GM23338 (cell line): ENCODE data around the gene FAM117A. TPM values are rescaled to one million over a fixed set of nuclear protein-coding genes. Genes with fewer than 3 reads are reported as not detected.

ENCODE experiments used
- ATAC-seq: fragments of 200-7000 bp; cut with Tn5 transposase; 3 replicates; pipeline ENCODE4 v1.9.1; 2020
- DNase-seq: peaks from one replicate; pipeline ENCODE4 v3.0.0-alpha.2; 2015; ENCODE audit warnings: low spot score
- H2AFZ ChIP-seq: fragments of 200-600 bp; sonication (generic); 2 replicates; pipeline ENCODE4 v1.8.0; 2016; ENCODE audit warnings: antibody characterized with exemption, mild to moderate bottlenecking, moderate library complexity
- H3F3A ChIP-seq: fragments of 200-600 bp; sonication (generic); replicated peaks from 2 replicates; pipeline ENCODE4 v1.8.0; 2017; ENCODE audit warnings: antibody characterized with exemption, mixed run types, low read depth
- H3K27ac ChIP-seq: fragments of 200-600 bp; sonication (generic); 2 replicates; pipeline ENCODE4 v1.6.1; 2016; ENCODE audit warnings: low read depth
- H3K27me3 ChIP-seq: fragments of 200-600 bp; sonication (generic); 2 replicates; pipeline ENCODE4 v1.8.0; 2016; ENCODE audit warnings: mild to moderate bottlenecking, mixed run types, moderate library complexity; ENCODE audit not compliant: insufficient read depth
- H3K36me3 ChIP-seq: fragments of 200-600 bp; sonication (generic); 2 replicates; pipeline ENCODE4 v1.8.0; 2016; ENCODE audit warnings: mild to moderate bottlenecking; ENCODE audit not compliant: insufficient read depth
- H3K4me1 ChIP-seq: fragments of 200-600 bp; sonication (generic); 2 replicates; pipeline ENCODE4 v1.8.0; 2016; ENCODE audit warnings: mild to moderate bottlenecking, moderate library complexity; ENCODE audit not compliant: insufficient read depth
- H3K4me2 ChIP-seq: fragments of 200-600 bp; sonication (generic); 2 replicates; pipeline ENCODE4 v1.7.1; 2017; ENCODE audit warnings: mixed run types
- H3K4me3 ChIP-seq: fragments of 200-600 bp; sonication (generic); 2 replicates; pipeline ENCODE4 v1.6.1; 2016; ENCODE audit warnings: mixed run types
- H3K79me2 ChIP-seq: fragments of 200-600 bp; sonication (generic); replicated peaks from 2 replicates; pipeline ENCODE4 v1.8.0; 2017; ENCODE audit warnings: mild to moderate bottlenecking; ENCODE audit not compliant: insufficient read depth
- H3K9me2 ChIP-seq: fragments of 200-600 bp; sonication (generic); 2 replicates; pipeline ENCODE4 v1.8.0; 2017; ENCODE audit not compliant: insufficient read depth
- H4K20me1 ChIP-seq: fragments of 200-600 bp; sonication (generic); replicated peaks from 2 replicates; pipeline ENCODE4 v1.8.0; 2017; ENCODE audit warnings: mild to moderate bottlenecking; ENCODE audit not compliant: insufficient read depth
- H3K27ac Mint-ChIP-seq: 2 replicates; pipeline ENCODE4 v1.8.0; 2020; ENCODE audit warnings: inconsistent platforms, mild to moderate bottlenecking, moderate library complexity, mixed read lengths
- H3K27me3 Mint-ChIP-seq: 3 replicates; pipeline ENCODE4 v1.8.0; 2022; ENCODE audit warnings: low read depth, mild to moderate bottlenecking, moderate library complexity, mixed read lengths, inconsistent platforms; ENCODE audit not compliant: insufficient read depth, poor library complexity
- H3K36me3 Mint-ChIP-seq: 3 replicates; pipeline ENCODE4 v1.8.0; 2021; ENCODE audit warnings: low read depth, mild to moderate bottlenecking, inconsistent platforms, moderate library complexity, mixed read lengths
- H3K4me1 Mint-ChIP-seq: 3 replicates; pipeline ENCODE4 v1.8.0; 2020; ENCODE audit warnings: mild to moderate bottlenecking, inconsistent platforms, mixed read lengths
- H3K4me3 Mint-ChIP-seq: 3 replicates; pipeline ENCODE4 v1.8.0; 2021; ENCODE audit warnings: moderate library complexity, mild to moderate bottlenecking, inconsistent platforms, mixed read lengths
- H3K9me3 Mint-ChIP-seq: 3 replicates; pipeline ENCODE4 v1.8.0; 2020; ENCODE audit warnings: moderate library complexity, mild to moderate bottlenecking, inconsistent platforms, mixed read lengths
- CREB1 ChIP-seq: fragments of 250-450 bp; sonication (Bioruptor Pico); IDR thresholded peaks from 2 replicates; pipeline ENCODE4 v1.5.0; 2020; ENCODE audit warnings: low read depth, mild to moderate bottlenecking, moderate library complexity
- ETS1 ChIP-seq: IDR thresholded peaks from 2 replicates; pipeline ENCODE4 v1.6.1; 2016; ENCODE audit warnings: antibody characterized with exemption
- EZH2 ChIP-seq: fragments of 200-600 bp; sonication (generic); IDR thresholded peaks from one replicate; pipeline ENCODE4 v1.8.0; 2017; ENCODE audit warnings: antibody characterized with exemption, mild to moderate bottlenecking, low read depth; ENCODE audit not compliant: unreplicated experiment
- EZH2phosphoT487 ChIP-seq: fragments of 200-600 bp; sonication (generic); IDR thresholded peaks from one replicate; pipeline ENCODE4 v1.8.1; 2018; ENCODE audit warnings: antibody characterized with exemption; ENCODE audit not compliant: unreplicated experiment
- REST ChIP-seq: IDR thresholded peaks from one replicate; pipeline ENCODE4 v1.6.1; 2018; ENCODE audit warnings: antibody characterized with exemption; ENCODE audit not compliant: unreplicated experiment
- STAT1 ChIP-seq: IDR thresholded peaks from one replicate; pipeline ENCODE4 v1.6.1; 2016; ENCODE audit warnings: antibody characterized with exemption; ENCODE audit not compliant: unreplicated experiment
- ZNF114 ChIP-seq: fragments of 250-450 bp; sonication (Bioruptor Pico); IDR thresholded peaks from 2 replicates; pipeline ENCODE4 v1.5.0; 2020; ENCODE audit warnings: mild to moderate bottlenecking, moderate library complexity
- ZNF331 ChIP-seq: fragments of 250-450 bp; sonication (Bioruptor Pico); IDR thresholded peaks from 2 replicates; pipeline ENCODE4 v1.5.0; 2020; ENCODE audit warnings: low read depth, mild to moderate bottlenecking, moderate library complexity
- polyA plus RNA-seq: library from polyadenylated mRNA; unstranded; fragments of >200 nt; fragmentation: Nextera tagmentation; extraction: Ambion mirVana; gene quantifications from 2 replicates; pipeline ENCODE4 v1.2.1, GENCODE V29; 2016
- total RNA-seq: library from RNA; depleted of rRNA; stranded (reverse); fragments of >200 nt; shearing (Covaris generic); gene quantifications from 2 replicates; pipeline ENCODE4 v1.2.3, GENCODE V29; 2014
- TF ChIP-seq, protein P1 (sequence below): fragments of 250-450 bp; sonication (Bioruptor Pico); IDR thresholded peaks from 2 replicates; pipeline ENCODE4 v1.5.0; 2020; ENCODE audit warnings: mild to moderate bottlenecking, moderate library complexity
- TF ChIP-seq, protein P2 (sequence below), 2 experiments: fragments of 200-600 bp in 1 of 2; sonication (generic) in 1 of 2; conservative IDR thresholded peaks; 2 replicates each; pipeline versions ENCODE4 v1.5.1 to v1.6.1; 2016 to 2017; ENCODE audit warnings: antibody characterized with exemption in 2 of 2, low read depth in 2 of 2, mild to moderate bottlenecking in 2 of 2, moderate library complexity in 1 of 2

The FAM117A gene
- total and polyA plus RNA-seq, 2 experiments from 2014 or later, result 21.3 to 46.4 TPM

DNA sequence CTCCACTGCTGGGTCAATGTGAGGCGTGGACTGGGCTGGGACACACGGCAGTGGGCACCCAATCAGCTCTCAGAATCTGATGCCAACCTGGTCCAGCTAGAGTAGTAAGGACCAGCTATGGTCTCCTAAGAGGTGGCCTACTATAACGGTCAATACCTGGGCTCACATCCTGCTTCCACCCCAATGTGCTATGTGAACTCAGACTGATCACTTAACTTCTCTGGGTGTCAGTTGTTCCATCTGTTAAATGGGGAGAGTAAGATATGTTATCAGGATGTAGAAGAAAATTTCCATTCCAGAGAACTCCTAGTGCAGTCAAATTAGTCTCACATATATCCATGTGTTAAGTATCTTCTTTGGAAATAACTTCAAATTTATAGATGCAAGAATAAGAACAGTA lies 14.2 kb downstream of the FAM117A start (continued):
- TF ChIP-seq ETS1 (no peak), STAT1 (no peak), ZNF114 (CRISPR knock-in tag) (no peak)

- Histone ChIP-seq H3K4me3 (no peak overlapping the region), H3K79me2 (peaks cover 91% of the 10 kb centered on the region), H3K4me2 (no peak overlapping the region), H3K36me3 (no peaks in the 10 kb centered on the region), H3K27me3 (no peaks in the 10 kb centered on the region), H4K20me1 (peaks cover 36% of the 10 kb centered on the region), H3F3A (no peaks in the 10 kb centered on the region), H3K27ac (no peak overlapping the region), H2AFZ (no peak overlapping the region), H3K9me2 (no peaks in the 10 kb centered on the region), H3K4me1 (peaks cover 10% of the 10 kb centered on the region)
- ATAC-seq (no peak), DNase-seq (no peak)
- Mint-ChIP-seq H3K27me3 (no peaks in the 10 kb centered on the region), H3K36me3 (peaks cover 4% of the 10 kb centered on the region; the same call in 2 of the 3 replicates), H3K27ac (no peak overlapping the region), H3K4me1 (peaks cover 27% of the 10 kb centered on the region), H3K9me3 (no peaks in the 10 kb centered on the region), H3K4me3 (no peak overlapping the region)
- TF ChIP-seq ZNF331 (CRISPR knock-in tag), result no peak
- no peak for TF ChIP-seq ETS1
- TF ChIP-seq, protein P1, sequence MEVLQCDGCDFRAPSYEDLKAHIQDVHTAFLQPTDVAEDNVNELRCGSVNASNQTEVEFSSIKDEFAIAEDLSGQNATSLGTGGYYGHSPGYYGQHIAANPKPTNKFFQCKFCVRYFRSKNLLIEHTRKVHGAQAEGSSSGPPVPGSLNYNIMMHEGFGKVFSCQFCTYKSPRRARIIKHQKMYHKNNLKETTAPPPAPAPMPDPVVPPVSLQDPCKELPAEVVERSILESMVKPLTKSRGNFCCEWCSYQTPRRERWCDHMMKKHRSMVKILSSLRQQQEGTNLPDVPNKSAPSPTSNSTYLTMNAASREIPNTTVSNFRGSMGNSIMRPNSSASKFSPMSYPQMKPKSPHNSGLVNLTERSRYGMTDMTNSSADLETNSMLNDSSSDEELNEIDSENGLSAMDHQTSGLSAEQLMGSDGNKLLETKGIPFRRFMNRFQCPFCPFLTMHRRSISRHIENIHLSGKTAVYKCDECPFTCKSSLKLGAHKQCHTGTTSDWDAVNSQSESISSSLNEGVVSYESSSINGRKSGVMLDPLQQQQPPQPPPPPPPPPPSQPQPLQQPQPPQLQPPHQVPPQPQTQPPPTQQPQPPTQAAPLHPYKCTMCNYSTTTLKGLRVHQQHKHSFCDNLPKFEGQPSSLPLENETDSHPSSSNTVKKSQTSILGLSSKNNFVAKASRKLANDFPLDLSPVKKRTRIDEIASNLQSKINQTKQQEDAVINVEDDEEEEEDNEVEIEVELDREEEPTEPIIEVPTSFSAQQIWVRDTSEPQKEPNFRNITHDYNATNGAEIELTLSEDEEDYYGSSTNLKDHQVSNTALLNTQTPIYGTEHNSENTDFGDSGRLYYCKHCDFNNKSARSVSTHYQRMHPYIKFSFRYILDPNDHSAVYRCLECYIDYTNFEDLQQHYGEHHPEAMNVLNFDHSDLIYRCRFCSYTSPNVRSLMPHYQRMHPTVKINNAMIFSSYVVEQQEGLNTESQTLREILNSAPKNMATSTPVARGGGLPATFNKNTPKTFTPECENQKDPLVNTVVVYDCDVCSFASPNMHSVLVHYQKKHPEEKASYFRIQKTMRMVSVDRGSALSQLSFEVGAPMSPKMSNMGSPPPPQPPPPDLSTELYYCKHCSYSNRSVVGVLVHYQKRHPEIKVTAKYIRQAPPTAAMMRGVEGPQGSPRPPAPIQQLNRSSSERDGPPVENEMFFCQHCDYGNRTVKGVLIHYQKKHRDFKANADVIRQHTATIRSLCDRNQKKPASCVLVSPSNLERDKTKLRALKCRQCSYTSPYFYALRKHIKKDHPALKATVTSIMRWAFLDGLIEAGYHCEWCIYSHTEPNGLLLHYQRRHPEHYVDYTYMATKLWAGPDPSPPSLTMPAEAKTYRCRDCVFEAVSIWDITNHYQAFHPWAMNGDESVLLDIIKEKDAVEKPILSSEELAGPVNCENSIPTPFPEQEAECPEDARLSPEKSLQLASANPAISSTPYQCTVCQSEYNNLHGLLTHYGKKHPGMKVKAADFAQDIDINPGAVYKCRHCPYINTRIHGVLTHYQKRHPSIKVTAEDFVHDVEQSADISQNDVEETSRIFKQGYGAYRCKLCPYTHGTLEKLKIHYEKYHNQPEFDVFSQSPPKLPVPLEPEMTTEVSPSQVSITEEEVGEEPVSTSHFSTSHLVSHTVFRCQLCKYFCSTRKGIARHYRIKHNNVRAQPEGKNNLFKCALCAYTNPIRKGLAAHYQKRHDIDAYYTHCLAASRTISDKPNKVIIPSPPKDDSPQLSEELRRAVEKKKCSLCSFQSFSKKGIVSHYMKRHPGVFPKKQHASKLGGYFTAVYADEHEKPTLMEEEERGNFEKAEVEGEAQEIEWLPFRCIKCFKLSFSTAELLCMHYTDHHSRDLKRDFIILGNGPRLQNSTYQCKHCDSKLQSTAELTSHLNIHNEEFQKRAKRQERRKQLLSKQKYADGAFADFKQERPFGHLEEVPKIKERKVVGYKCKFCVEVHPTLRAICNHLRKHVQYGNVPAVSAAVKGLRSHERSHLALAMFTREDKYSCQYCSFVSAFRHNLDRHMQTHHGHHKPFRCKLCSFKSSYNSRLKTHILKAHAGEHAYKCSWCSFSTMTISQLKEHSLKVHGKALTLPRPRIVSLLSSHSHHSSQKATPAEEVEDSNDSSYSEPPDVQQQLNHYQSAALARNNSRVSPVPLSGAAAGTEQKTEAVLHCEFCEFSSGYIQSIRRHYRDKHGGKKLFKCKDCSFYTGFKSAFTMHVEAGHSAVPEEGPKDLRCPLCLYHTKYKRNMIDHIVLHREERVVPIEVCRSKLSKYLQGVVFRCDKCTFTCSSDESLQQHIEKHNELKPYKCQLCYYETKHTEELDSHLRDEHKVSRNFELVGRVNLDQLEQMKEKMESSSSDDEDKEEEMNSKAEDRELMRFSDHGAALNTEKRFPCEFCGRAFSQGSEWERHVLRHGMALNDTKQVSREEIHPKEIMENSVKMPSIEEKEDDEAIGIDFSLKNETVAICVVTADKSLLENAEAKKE (CRISPR knock-in tag), result no peak
- TF ChIP-seq STAT1, result no peak
- TF ChIP-seq, protein P2, sequence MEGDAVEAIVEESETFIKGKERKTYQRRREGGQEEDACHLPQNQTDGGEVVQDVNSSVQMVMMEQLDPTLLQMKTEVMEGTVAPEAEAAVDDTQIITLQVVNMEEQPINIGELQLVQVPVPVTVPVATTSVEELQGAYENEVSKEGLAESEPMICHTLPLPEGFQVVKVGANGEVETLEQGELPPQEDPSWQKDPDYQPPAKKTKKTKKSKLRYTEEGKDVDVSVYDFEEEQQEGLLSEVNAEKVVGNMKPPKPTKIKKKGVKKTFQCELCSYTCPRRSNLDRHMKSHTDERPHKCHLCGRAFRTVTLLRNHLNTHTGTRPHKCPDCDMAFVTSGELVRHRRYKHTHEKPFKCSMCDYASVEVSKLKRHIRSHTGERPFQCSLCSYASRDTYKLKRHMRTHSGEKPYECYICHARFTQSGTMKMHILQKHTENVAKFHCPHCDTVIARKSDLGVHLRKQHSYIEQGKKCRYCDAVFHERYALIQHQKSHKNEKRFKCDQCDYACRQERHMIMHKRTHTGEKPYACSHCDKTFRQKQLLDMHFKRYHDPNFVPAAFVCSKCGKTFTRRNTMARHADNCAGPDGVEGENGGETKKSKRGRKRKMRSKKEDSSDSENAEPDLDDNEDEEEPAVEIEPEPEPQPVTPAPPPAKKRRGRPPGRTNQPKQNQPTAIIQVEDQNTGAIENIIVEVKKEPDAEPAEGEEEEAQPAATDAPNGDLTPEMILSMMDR (conservative IDR thresholded peaks at IDR 0.05; ENCODE audit: low read depth in 2 of 2), result no peak
- no peak for TF ChIP-seq EZH2
- TF ChIP-seq REST, result no peak
- TF ChIP-seq EZH2phosphoT487, result no peak
- TF ChIP-seq CREB1 (CRISPR knock-in tag), result no peak
Measured at GRCh38 chr17:49748791-49749190, 15.1 kb downstream of the FAM117A start.
